8988T (cell line): ENCODE results near the gene PYGO1.
"Not testable (repeated sequence)": the region's sequence is repeated elsewhere in the genome, so short reads cannot be mapped to it uniquely, and the experiment has no call there.

Experiments
- DNase-seq: peaks from one replicate; pipeline ENCODE4 v3.0.0; 2011

PYGO1 gene, protein sequence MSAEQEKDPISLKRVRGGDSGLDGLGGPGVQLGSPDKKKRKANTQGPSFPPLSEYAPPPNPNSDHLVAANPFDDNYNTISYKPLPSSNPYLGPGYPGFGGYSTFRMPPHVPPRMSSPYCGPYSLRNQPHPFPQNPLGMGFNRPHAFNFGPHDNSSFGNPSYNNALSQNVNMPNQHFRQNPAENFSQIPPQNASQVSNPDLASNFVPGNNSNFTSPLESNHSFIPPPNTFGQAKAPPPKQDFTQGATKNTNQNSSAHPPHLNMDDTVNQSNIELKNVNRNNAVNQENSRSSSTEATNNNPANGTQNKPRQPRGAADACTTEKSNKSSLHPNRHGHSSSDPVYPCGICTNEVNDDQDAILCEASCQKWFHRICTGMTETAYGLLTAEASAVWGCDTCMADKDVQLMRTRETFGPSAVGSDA

GRCh38 chr15:55588070-55588814 is at the start of gene PYGO1:
Gene PYGO1 (minus strand): TSS chr15:55588345. CDS start chr15:55587883, 462 bp downstream.
- DNase-seq: peak; percentile 53

- no peak for DNase-seq
These were observed 48.9 kb upstream of the PYGO1 start for GRCh38 chr15:55637086-55637485.

DNA sequence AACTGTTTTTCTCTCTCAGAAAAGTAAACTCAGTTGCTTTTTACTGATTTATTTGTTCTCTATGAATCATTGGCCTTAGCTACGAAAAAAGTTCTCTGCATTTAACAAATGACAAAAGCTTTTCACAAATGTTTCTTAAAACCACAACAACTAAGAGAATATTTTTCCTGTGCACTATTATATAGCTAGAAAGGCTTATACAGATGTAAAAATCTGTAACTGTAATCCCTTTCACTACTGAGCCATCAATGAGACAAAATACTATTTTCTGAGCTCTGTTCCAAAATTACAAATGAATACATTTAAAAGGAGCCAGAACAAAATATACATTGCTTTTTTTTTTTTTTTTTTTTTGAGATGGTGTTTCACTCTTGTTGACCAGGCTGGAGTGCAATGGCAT is 45.6 kb upstream of the PYGO1 start:
- no peak for DNase-seq

DNA sequence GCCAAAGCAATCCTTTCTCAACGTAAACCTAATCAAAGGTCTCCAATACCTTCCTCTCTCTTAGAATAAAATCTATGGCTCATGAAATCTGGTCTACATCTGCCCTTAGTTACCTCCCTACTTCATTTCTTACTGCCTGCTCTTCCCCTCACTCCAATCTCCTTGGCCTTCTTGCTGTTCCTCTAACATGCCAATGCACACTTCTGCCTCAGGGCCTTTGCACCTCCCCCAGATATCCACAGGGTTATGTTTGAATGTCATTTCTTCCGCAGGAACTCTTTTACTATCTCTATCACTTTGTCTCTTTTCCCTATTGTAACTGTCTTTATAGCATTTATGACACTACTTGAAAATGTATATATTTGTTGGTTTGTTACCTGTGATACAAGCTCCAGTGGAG is 44.3 kb upstream of the PYGO1 start:
- DNase-seq: no peak

GRCh38 chr15:55630858-55631257 is 42.7 kb upstream of the PYGO1 start:
- no peak for DNase-seq

DNA sequence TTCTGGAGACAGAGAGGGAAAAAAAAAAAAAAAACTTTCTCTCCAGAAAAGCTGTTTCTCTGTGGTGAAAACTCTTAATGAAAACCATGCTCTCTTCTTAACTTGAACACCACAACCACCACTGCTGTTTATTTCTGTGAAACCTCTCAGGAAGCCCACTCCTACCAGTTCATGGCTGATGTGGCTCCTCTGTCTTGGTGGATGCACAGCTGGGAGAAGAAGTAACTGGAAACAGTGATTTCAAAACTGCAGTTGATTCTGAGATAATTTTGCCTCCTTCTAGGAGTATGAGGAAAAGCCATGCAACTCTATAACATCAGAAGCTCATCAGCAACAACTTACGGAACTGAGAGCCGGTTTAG is 40.2 kb upstream of the PYGO1 start:
- no peak for DNase-seq

DNA sequence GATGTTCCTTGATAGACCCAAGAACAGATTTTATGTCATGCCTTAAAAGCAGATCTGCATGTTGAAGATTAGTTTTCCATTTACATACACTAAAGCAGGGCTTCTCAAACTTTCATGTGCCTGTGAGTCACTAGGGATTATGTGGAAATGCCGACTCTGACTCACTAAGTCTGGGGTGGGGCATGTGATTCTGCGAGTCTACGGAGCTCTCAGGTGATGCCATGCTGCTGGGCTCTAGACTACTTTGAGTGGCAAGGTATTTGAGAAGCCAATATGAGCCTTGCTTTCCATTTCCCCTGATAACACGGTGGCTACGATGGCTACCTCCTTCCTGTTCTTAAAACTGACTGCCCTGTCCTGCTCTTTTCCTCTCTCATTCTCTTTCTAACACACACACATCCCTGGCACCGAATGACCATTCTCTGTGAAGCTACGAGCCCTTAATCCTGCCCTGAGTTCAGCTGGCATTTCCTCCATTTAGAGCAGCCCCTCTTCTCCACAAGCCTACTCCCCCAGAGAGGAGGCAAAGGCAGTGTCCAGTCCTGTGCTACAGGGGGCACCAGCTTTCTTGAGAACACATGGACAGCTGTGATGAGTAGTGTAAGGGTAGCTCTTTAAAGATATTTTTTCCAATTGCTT is 39.7 kb upstream of the PYGO1 start:
- peak; percentile 24 for DNase-seq

DNA sequence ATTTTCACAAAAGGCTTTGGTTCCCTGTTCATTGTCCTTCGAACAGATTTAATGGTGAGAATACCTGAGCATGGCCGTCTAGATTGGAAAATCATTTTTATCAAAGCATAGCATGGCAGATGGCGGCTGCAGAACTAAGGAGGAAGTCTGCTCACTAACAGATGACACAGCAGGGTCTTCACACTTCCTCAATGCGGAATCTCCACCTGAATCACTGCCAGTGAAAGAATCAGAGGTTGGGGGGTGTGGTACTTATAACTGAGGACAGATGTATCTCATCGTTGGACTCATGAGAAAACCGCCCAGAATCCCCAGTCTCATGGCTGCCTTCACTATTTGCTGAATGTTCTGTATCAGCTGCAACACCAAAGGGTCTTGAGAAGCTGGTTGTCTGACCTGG is 31.6 kb upstream of the PYGO1 start:
- no peak for DNase-seq

GRCh38 chr15:55618387-55618786 is 30.2 kb upstream of the PYGO1 start:
- no peak for DNase-seq

DNA sequence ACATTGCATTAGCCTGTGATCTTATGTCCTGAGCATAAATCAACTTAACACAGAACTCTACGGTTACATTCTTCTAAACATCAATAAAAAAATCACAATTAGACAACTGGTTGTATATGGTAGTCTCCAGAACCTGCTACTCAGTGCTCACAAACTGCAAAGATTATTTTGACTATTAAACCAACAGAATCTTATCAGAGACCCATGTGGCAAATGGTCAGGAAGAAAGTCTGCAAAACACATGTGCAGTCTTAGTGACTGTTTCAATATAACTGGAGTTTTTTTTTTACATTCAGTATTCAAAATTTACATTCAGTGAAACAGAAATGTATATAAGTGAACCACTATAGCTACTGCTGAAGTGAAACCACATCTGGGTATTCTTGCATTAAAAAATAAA is 27.3 kb upstream of the PYGO1 start:
- no peak for DNase-seq

DNA sequence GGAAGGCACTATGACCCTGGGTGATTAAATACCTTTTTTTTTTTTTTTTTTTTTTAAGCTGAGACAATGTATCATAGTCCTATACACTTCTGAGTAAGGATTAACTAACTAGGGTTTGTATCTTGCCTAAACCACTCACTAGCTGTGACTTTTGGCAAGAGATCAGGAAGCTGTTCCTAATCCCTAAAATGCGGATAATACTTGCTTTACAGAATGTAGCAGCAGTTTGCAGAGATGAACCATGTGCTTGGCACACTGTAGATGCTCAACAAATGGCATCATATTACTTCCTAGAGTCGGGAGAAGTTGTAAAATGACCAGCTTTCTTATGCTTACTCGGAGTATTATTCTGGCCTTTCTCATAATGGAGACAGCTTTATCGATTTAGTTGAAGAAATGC is 25.6 kb upstream of the PYGO1 start:
- DNase-seq: no peak

- DNase-seq: no peak
These were observed 18.1 kb upstream of the PYGO1 start for GRCh38 chr15:55606214-55606613.

- DNase-seq: no peak
These were observed 13.2 kb upstream of the PYGO1 start for GRCh38 chr15:55601374-55601773.

GRCh38 chr15:55599439-55599838 is 11.3 kb upstream of the PYGO1 start:
- no peak for DNase-seq

- not testable (repeated sequence) for DNase-seq
These were observed 4.9 kb upstream of the PYGO1 start for GRCh38 chr15:55593019-55593418.

- DNase-seq: no peak
These were observed 2.6 kb upstream of the PYGO1 start for GRCh38 chr15:55590788-55591187.

DNA sequence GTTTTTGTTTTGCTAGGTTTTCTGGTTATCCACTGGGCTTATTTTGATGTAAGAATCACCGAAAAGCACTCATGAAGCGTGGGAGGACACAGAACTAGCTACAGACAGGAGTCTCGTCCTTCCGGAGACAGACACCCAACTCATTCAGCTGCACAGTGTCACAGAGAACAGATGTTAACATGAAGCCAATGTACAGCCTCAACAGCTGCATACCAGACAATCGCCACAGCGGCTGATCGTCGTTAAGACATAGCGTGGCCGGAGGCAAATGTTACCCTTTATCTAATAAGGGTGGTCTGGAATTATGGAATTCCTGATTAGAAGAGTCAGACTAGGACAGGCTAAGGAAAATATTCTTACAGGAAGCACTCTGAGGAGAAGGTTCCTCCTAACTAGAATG is 1.1 kb upstream of the PYGO1 start:
- DNase-seq: no peak

DNA sequence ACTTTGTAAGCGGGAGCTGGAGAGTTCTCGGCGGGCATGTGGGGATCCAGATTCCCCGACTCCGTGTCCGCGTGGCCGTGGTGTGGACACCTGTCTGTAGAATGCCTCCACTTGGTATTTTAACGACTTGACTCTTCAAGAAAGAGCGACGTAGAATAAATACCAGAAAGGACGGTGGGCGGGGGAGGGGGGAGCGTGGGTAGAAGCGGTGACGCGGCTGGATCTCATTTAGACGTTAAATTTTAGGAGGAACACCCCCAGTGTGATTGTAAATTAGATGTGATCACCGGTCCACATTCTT is 620 bp upstream of the PYGO1 start:
- no peak for DNase-seq

DNA sequence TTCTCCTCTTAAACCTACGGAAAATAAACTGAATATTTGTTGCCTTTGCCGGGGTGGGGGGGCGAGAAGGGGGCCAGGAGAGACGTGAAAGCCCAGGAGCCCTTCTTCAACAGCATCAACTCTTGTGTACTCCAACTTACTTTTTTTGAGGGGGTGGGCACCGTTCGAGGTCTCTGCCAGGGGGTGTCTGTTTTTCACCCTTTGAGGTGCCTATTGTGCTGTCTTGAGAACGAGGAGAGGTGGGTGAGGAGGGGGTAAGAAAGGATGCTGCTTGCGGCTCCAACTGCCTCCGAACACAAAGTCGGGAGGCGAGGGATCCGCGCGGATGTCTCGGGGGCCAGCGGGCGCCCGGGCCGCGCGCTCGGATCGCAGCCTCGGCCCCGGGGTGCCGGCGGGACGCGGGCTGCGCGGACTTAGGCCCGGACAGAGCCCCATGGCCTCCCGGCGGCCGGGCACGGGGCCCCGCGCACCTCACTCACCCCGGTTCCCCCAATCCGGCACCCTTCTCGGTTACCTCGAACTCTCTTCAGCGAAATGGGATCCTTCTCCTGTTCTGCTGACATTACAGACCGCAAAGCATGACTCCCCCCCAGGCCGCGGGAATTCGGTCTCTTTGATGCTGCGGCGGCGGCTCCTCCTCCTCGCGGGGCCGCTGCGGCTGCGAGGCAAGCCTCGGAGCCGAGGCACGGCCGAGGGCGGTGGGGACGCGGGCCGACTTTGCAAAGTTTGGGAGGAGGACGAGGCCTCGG is 650 bp downstream of the PYGO1 start:
- peak; percentile 43 for DNase-seq

DNA sequence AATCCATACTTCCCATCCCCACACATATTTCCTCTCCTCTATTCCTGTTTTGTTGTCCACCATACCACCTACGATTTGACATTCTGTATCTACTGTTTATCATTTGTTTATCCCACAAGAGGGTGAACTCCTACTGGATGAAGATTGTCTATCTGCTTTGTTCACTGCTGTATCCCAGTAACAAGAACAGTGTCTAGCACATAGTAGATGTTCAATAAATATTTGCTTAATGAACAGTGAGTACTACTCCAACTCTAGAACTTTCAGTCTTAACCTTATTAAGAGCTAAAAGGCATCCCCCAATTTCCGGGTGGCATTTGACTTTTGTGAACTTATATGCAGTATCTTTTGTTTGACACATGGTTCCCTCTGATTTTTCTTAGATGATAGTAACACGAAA is 1.3 kb downstream of the PYGO1 start:
- DNase-seq: no peak

DNA sequence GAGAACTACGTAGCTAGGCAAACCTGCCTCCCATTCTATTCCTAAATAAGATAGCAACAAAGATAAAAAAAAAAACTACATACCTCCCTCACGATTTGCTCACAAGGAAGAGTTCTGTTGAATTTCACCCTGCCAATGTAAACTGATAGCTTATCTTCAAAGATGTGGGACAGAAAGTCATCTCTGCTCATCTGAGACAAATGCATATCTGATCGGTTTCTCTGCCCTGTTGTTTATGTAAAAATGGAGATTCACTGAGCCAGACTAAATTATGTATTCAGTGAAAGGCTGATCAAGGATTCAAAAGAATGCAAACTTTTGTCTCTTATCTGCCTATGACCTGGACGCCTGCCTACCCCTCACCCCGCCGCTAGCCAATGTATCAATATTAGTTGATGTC is 11.2 kb downstream of the PYGO1 start:
- no peak for DNase-seq

DNA sequence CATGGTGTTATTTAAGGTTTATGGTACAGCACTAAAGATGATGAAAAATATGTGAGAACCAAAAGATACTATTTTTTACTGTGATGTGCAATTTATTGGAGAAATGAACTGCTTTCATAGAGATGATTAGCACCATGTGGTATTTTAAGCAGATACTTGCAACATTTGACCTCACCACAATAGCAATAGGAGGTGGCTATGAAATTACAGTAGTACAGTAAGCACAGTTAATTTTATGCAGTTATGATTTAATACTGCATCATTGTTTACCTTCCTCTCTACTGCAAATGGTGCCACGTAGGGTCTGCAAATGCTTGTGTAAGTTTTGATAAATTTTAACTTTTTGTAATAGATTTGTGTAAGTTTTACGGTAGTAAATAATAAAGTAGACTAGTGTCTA is 14.0 kb downstream of the PYGO1 start:
- DNase-seq: no peak

- no peak for DNase-seq
These were observed 14.9 kb downstream of the PYGO1 start for GRCh38 chr15:55573224-55573623.
